GM18951 (cell line): ENCODE data around the gene FGD2.
A peak's percentile ranks its signal among the peaks of the same experiment; 100 is the strongest.

Source experiments
- POLR2A ChIP-seq: IDR thresholded peaks from 4 replicates; pipeline ENCODE4 v1.6.1; 2011; ENCODE audit warnings: mild to moderate bottlenecking; ENCODE audit not compliant: insufficient read length, insufficient read depth; ENCODE audit errors: extremely low read depth
- in situ Hi-C: fragments of 300-500 bp; cut with MboI; formaldehyde crosslinking; loops from one replicate; pipeline ENCODE4 v1.12.0; 2022; ENCODE audit warnings: low sequenced_read_pairs, mixed read lengths, inconsistent platforms; ENCODE audit not compliant: unreplicated experiment

Gene FGD2

DNA sequence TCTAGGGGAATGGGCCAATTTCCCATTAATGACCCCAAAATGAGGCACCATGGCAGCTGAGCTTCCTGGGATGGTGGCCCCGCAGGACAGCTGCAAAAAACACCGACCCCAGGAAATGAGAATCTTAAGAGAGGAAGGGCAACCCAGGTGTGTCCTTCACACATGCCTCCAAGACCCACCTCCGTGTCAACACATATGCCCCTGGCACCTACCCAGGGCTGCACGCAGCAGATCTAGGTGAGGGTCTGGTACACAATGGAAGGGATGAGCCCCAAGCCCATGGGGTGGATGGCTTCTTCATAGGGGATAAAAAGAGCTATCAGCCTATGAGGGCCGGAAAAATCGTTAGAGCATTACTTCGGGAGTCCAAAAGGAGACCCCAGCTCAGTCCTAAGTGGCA is 28.9 kb upstream of the FGD2 start:
- no peak for TF ChIP-seq POLR2A
- in situ Hi-C loops: loop anchor here (25.0 kb wide), 1 partner anchor 364 kb away; no protein-coding TSS in a partner anchor

DNA sequence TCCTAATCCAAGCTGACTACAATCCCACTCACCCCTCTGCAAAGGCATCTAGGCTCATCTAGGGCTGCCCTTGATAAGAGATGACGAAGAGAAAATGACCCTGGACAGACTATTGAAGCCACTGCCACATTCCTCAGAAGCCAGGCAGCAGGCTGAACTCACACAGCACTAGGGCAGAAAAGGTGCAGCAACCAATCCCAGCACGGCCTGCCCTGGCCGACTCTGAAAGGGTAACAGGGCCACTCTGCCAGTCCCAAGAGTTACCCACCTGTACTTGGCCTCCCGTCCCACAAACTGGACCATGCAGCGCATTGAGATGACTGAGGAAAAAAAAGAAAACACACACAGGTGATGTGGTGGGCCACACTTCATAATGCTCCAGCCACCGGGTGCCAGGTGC is 28.5 kb upstream of the FGD2 start:
- TF ChIP-seq POLR2A: no peak
- in situ Hi-C loops: loop anchor here (25.0 kb wide), 1 partner anchor 365 kb away; no protein-coding TSS in a partner anchor

DNA sequence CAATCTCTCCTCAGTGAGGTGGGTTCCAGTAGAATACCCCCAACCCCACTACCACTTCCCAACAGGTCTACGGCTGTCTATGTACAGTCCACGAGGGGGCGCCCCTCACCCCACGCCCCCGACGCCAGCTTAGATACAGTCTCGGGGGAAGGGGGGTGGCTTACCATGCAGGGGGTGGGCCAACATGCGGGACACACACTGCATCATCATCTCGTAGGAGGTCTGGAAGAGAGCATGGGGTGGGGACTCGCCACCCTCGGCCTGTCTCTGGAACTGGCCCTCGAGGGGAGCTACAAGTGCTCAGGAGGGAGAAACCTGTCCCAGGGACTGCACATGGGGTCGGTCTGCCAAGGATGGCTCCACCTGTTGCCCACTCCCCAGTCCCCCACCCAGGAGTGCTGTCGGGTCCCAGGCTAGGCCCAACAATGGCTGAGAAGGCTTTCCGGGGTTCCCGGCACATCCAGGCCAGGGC is 27.9 kb upstream of the FGD2 start:
- no peak for TF ChIP-seq POLR2A
- in situ Hi-C loops: loop anchor here (25.0 kb wide), 1 partner anchor 365 kb away; no protein-coding TSS in a partner anchor

DNA sequence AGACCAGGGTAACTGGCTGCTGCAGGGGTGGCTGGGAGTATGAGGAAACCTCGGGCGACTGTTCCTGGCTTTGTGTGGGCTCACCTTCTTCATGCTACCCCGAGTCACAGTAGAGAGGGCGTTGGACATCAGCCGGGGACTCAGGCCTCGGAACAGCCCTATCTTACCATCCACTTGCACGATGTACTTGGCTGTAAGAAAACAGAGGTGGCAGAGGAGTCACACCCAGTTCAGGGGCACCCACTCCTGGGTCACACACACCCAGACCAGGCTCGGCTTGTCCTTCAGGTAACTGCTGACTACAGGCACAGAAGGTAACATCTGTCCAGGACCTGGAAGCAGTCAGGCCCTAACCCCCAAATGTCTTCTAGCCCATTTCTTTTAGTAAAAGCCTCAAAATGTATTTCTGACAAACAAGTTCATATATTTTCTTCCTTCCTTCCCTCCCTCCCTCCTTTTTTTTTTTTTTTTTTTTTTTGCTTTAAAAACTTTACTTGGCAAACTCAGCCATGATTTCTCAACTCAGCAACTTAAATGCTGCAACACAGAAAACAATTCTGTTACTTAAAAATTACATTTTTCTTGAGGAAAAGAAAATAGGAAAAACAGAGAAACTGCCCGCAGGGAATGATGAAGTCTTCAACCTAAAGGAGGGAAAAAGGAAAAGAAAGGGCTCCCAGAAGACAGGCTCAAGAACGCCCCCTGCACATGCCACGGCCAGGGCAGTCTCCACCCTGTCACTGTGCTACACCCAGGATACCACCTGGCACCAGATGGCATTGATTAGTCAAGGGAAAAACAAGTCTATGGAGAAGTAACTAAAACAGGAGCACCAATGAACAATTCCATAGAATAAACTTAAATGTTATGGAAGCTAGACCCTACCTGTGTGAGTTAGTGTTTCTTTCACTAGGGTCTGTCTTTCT is 26.8 kb upstream of the FGD2 start:
- no peak for TF ChIP-seq POLR2A
- in situ Hi-C loops: loop anchor here (25.0 kb wide), 1 partner anchor 366 kb away; no protein-coding TSS in a partner anchor

DNA sequence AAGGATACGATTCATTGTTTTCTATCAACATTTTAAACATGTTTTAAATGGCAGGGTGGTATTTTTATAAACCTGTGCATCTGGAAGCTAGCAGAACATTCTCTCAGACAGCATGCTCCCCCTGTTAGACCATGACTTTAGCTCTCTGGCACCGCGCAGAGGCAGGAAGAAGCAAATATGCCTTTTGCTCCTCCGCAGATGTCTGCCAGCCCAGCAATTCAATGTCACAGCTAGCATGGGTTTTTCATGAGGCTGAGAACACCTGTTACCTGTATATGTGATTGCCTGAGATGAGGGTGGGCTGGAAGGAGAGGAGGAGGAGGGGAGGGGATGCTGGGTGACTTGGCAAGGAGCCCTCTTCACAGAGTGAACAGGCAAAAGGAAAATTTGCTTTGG is 26.1 kb upstream of the FGD2 start:
- in situ Hi-C loops: loop anchor here (25.0 kb wide), 1 partner anchor 367 kb away; no protein-coding TSS in a partner anchor
- no peak for TF ChIP-seq POLR2A

DNA sequence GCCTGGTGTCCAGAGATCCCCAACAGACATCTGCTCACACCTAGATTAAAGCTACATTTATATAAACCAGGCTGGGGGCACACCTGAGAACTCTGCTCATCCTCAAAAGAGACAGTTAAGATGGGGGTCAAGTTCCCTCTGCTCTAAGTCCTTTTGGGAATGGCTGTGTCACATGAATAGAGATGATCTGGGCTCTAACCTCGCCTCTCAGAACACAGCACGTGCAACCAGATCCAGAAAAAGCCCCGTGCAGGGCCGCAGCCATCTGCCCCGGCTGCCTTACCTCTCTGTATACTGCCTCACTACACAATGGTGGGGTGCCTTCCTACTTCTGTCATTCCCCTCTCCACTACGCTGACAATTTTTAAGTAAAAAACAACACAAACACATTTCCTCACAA is 25.3 kb upstream of the FGD2 start:
- in situ Hi-C loops: loop anchor here (25.0 kb wide), 1 partner anchor 368 kb away; no protein-coding TSS in a partner anchor
- TF ChIP-seq POLR2A: no peak

DNA sequence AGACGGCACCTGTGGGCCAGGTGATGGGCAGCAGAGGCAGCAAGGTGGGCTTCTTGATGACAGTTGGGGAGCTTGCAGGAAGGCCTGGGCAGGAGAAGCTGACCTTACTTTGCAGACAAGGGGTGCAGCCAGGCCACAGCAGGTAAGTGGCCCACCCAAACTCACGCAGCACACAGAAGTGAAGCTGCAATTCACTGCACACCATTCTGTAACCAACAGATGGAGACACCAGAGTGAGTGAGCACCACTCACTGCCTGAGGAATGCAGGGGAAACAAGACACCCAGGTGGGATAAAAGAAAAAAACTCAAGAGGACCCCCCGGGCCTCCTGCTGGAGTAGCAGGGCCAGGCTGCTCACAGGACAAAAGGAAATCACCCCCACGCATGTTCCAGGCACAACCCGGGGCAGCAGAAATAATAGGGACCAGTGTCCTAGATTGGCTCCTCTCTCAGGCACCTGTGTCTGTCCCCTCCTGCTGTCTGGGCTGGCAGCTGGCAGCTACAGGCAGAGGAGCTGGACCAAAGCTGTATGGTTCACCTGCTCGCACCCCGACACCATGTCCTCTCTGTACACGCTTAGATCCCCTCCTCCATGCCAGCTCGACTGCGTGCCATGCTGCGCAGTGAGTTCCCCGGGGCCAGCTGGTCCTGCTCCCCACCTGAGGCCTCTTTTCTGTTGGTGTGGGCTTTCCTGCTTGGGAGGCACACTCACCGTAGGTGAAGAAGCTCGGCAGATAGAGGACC is 24.4 kb upstream of the FGD2 start:
- in situ Hi-C loops: loop anchor here (25.0 kb wide), 1 partner anchor 369 kb away; no protein-coding TSS in a partner anchor
- no peak for TF ChIP-seq POLR2A

DNA sequence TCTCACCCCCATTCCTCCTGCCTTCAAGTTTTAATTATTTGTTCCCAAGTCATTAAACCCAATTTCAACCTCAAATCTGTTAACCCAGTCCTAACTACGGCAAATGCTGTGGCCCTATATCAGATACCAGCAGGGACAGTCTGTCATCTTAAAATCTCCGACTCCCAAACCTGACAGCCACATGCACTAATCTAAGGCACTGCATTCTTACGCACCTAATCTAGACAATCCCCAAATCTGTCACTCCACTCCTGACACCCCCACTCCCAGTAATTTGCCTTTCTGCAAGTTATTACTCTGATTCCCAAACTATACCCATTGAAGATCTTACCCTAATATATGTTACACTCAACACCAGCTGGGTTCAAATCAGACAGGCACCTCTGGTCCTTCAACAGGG is 21.9 kb upstream of the FGD2 start:
- no peak for TF ChIP-seq POLR2A
- in situ Hi-C loops: loop anchor here (25.0 kb wide), 1 partner anchor 371 kb away; no protein-coding TSS in a partner anchor

DNA sequence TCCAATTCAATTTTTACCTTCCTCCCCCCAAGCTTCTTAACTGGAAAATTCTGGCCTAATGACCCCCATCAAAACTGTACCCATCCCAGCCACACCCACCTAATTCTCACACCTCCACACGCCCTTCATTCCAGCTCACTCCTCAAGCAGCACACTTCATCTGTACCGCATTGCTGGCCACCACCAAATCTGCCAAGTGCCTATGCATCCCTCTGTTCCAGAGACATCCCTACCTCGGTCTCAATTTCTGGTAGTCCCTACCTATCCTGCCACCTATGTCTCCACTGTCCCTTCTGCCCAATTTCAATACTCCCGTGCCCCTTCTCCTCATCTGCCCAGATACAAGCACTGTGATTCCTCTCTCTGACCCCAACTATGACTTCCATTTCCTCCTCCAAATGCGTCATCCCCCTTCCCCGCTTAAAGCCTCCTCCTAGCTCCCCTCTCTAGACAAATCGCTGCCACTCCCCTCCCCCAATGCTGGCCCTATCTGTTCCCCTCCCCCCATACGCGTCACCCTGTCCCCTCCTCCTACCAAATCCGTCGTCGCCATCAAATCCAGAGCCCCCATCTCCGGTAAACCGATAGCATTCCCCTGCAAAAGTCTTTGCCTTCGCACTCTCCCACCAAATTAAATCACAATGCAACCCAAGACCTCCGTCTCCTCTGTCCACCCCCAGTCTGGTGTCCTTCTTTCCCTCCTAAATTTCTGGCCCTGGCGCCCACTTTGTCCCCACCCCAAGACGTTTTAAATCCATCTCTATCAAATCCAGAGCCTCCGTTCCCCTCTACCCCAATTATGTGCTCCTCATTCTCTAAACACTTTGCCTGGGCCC is 20.7 kb upstream of the FGD2 start:
- no peak for TF ChIP-seq POLR2A
- in situ Hi-C loops: loop anchor here (25.0 kb wide), 1 partner anchor 372 kb away; no protein-coding TSS in a partner anchor

DNA sequence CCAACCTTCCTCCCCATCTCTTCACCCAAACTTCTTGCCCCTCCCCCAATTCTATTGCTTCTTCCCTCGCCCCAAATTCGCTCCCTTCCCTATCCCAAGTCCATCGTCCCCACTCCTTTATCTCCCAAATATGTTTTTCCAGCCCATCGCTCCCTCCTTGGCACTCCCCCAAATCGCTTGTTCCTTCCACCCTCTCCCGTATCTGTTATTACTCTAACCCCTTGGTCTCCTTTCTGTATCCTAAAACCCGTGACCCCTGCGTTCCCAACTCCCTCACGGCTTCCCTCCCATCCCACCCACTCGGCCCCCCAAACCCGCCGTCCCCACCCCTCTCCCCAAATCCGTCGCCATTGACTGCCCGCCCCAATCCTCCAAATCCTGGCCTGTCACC is 20.0 kb upstream of the FGD2 start:
- in situ Hi-C loops: loop anchor here (25.0 kb wide), 1 partner anchor 373 kb away; no protein-coding TSS in a partner anchor
- no peak for TF ChIP-seq POLR2A

DNA sequence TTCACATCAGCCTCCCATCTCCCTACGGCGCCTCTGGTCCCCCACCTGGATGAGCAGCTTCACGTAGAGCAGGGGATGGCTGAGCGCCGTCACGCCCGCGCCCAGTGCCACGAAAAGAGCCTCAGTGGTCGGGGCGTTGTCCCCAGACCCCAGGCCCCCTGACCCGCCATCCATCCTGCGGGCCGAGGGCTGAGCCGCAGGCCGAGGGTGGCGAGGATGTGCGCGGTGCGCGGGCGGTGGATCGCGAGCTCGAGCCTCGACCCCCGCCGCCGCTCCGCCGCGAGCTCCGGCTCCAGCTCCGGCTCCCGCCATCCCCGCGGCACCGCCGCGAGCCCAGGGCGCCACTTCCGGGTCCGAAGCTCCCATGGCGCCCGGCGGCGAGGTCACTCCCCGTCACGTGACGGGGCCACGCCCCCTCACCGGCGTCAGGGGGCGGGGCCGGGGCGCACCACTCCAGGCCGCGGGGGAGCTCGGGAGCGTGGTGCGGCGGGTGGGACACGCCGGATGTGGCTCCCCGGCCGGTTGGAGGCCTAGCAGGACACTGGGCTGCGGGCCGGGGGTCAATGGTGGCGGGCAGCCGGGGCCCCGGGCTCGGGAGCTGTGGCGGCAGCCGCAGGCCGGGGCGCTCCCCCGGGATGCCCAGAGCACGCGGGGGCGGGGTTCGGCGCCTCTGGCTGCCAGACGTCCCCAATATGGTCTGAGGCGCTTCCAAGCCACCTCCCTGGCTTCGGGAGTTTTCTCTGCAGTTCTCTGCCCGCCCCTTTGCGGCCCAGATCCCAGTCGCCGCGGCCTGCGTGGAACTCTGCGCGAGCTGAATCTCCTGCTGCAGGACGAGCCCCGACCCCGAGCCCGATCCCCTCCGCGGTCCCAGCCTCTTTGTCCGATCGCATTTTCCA is 19.4 kb upstream of the FGD2 start, which contains the start of gene MTCH1:
Gene MTCH1, minus strand, starts transcription at position 389 of the 896 bp plus-strand sequence. Its CDS starts 23 bp downstream, at position 366.
- in situ Hi-C loops: loop anchor here (25.0 kb wide), 1 partner anchor 374 kb away; no protein-coding TSS in a partner anchor
- TF ChIP-seq POLR2A: peak; percentile 99

DNA sequence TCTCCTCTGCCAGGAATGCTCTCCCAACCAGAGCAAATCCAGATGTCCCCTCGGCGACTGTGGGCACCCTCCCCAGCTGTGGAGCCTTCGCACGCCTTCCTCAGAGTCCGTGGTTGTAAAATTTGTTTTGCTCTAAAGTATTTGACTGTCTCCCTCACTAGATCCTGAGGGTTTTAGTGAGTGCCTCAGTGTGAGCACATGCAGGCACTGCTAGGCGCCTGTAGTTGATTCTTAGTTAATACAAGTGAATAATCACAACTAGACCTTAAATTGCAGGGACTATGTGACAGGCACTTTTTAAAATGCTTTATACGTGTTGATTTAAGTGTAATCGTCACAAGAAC is 18.8 kb upstream of the FGD2 start:
- in situ Hi-C loops: loop anchor here (25.0 kb wide), 1 partner anchor 374 kb away; no protein-coding TSS in a partner anchor

More for the DNA sequence above, 18.8 kb upstream of the FGD2 start:
- no peak for TF ChIP-seq POLR2A
